Raji (cell line): ENCODE data around the gene RPL19.

Experiments used
- POLR2A ChIP-seq: IDR thresholded peaks from 2 replicates; pipeline ENCODE4 v1.6.1; 2011; ENCODE audit warnings: low read depth, low read length, control low read depth; ENCODE audit not compliant: insufficient read depth

Gene RPL19

GRCh38 chr17:39187152-39187830, 12.8 kb upstream of the RPL19 start:
- TF ChIP-seq POLR2A, result no peak

- TF ChIP-seq POLR2A, result no peak
Measured at GRCh38 chr17:39191750-39192510, 8.2 kb upstream of the RPL19 start.

- TF ChIP-seq POLR2A, result no peak
Measured at GRCh38 chr17:39192901-39193300, 7.2 kb upstream of the RPL19 start.

GRCh38 chr17:39193346-39193745, 6.7 kb upstream of the RPL19 start:
- no peak for TF ChIP-seq POLR2A

- no peak for TF ChIP-seq POLR2A
Measured at GRCh38 chr17:39194089-39194984, 5.7 kb upstream of the RPL19 start.

GRCh38 chr17:39194985-39195524, 5.0 kb upstream of the RPL19 start:
- TF ChIP-seq POLR2A, result no peak

- TF ChIP-seq POLR2A, result no peak
Measured at GRCh38 chr17:39195568-39196160, 4.4 kb upstream of the RPL19 start.

- TF ChIP-seq POLR2A, result no peak
Measured at GRCh38 chr17:39196241-39196807, 3.8 kb upstream of the RPL19 start.

GRCh38 chr17:39196808-39197291, 3.2 kb upstream of the RPL19 start:
- TF ChIP-seq POLR2A, result no peak

- TF ChIP-seq POLR2A, result peak; percentile 92
Measured at GRCh38 chr17:39197380-39198185, 2.5 kb upstream of the RPL19 start, which contains the start of gene CACNB1. CACNB1 (minus strand) TSS chr17:39197669; CDS start chr17:39197495, 174 bp downstream.

GRCh38 chr17:39198186-39198566, 1.9 kb upstream of the RPL19 start:
- TF ChIP-seq POLR2A, result no peak

GRCh38 chr17:39199820-39200069, 338 bp upstream of the RPL19 start:
- TF ChIP-seq POLR2A, result peak; percentile 70

- TF ChIP-seq POLR2A, result no peak
Measured at GRCh38 chr17:39200957-39201510, 951 bp downstream of the RPL19 start.
